Measurements from ENCODE around the gene GAS6. TPM values are rescaled to one million over a fixed set of nuclear protein-coding genes. Genes with fewer than 3 reads are reported as not detected.

GAS6 gene
- total RNA-seq, 1 experiment from 2014 or later = 49.4 TPM

GRCh38 chr13:113874579-113875428 is 10.9 kb upstream of the GAS6 start:
- DNase-seq (ENCODE audit: low read depth, low spot score) = no peak
- CTCF ChIA-PET = no interaction called here
- Histone ChIP-seq H2AFZ (ENCODE audit: low read depth, low read length, poor library complexity, severe bottlenecking) (no peak overlapping the region), H3K36me3 (ENCODE audit: control insufficient read depth in 1 of 2, insufficient read depth in 2 of 2, low read length in 2 of 2) (no peaks in the 10 kb centered on the region), H3K79me2 (ENCODE audit: insufficient read depth, low read length) (no peaks in the 10 kb centered on the region), H3K4me3 (replicated peaks in 1 of 2; ENCODE audit: low read depth in 1 of 2, low read length in 2 of 2) (no peak overlapping the region), H3K4me1 (ENCODE audit: control insufficient read depth in 1 of 2, insufficient read depth in 2 of 2, low read length in 2 of 2) (no peaks in the 10 kb centered on the region), H3K9ac (ENCODE audit: low read length) (no peak overlapping the region), H3K27me3 (ENCODE audit: insufficient read depth, low read length) (no peaks in the 10 kb centered on the region), H4K20me1 (ENCODE audit: insufficient read depth) (no peaks in the 10 kb centered on the region), H3K9me2 (ENCODE audit: insufficient read depth) (no peaks in the 10 kb centered on the region), H3K27ac (ENCODE audit: low read depth, low read length) (no peak overlapping the region), H3K9me3 (ENCODE audit: control insufficient read depth in 1 of 2, insufficient read depth in 1 of 2, low read depth in 1 of 2, low read length in 2 of 2) (no peaks in the 10 kb centered on the region), H3K4me2 (ENCODE audit: low read length) (no peak overlapping the region)
- no peak for TF ChIP-seq EGR1 (IDR thresholded peaks at IDR 0.05; ENCODE audit: low read depth)
- TF ChIP-seq ATF3 (IDR thresholded peaks at IDR 0.05) = no peak
- no peak for TF ChIP-seq SIN3A (IDR thresholded peaks at IDR 0.05; ENCODE audit: low read depth)
- no peak for TF ChIP-seq EZH2 (IDR thresholded peaks at IDR 0.05)
- TF ChIP-seq YY1 (IDR thresholded peaks at IDR 0.05; ENCODE audit: extremely low read depth, insufficient replicate concordance, low read depth, low read length) = no peak
- no peak for TF ChIP-seq ZFX (IDR thresholded peaks at IDR 0.05)
- TF ChIP-seq FOSL1 (IDR thresholded peaks at IDR 0.05; ENCODE audit: low read depth) = no peak
- no peak for TF ChIP-seq ZNF274 (IDR thresholded peaks at IDR 0.05; ENCODE audit: low read depth, low read length)
- no peak for TF ChIP-seq POLR2A (IDR thresholded peaks at IDR 0.05; ENCODE audit: borderline replicate concordance, extremely low read depth, insufficient read depth, insufficient read length)
- no peak for TF ChIP-seq ZBTB33 (IDR thresholded peaks at IDR 0.05; ENCODE audit: extremely low read depth, insufficient replicate concordance, low read length)
- no peak for TF ChIP-seq CEBPB (IDR thresholded peaks at IDR 0.05; ENCODE audit: low read depth)
- TF ChIP-seq SP1 (IDR thresholded peaks at IDR 0.05; ENCODE audit: low read depth) = no peak
- TF ChIP-seq EZH2phosphoT487 (IDR thresholded peaks at IDR 0.05; ENCODE audit: borderline replicate concordance) = no peak
- TF ChIP-seq RAD21 (IDR thresholded peaks at IDR 0.05; ENCODE audit: low read depth) = no peak
- no peak for TF ChIP-seq TCF7L2 (IDR thresholded peaks at IDR 0.05; ENCODE audit: borderline replicate concordance, extremely low read depth, insufficient read depth, insufficient read length)
- TF ChIP-seq REST (IDR thresholded peaks at IDR 0.05; ENCODE audit: low read depth) = no peak
- TF ChIP-seq JUND (IDR thresholded peaks at IDR 0.05) = no peak
- no peak for TF ChIP-seq ELF1 (IDR thresholded peaks at IDR 0.05; ENCODE audit: borderline replicate concordance, low read depth)
- TF ChIP-seq CBX3 (IDR thresholded peaks at IDR 0.05; ENCODE audit: low read depth) = no peak
- no peak for TF ChIP-seq POLR2AphosphoS5 (IDR thresholded peaks at IDR 0.05; ENCODE audit: low read depth, low read length)
- POLR2A ChIA-PET = no interaction called here
- intact Hi-C loops (cut with micrococcal nuclease) = no loop called here
- ATAC-seq = no peak
- RAD21 ChIA-PET (ENCODE audit: low non-redundant PET in 1 of 2, low total read pairs in 2 of 2, uncharacterized antibody in 2 of 2, unreplicated experiment in 2 of 2) = no interaction called here
- BruUV-seq (replicated peaks) = no TSS peak

Data from HCT116 (cell line).